ENCODE measurements around the gene SOCS7.

Gene SOCS7

DNA sequence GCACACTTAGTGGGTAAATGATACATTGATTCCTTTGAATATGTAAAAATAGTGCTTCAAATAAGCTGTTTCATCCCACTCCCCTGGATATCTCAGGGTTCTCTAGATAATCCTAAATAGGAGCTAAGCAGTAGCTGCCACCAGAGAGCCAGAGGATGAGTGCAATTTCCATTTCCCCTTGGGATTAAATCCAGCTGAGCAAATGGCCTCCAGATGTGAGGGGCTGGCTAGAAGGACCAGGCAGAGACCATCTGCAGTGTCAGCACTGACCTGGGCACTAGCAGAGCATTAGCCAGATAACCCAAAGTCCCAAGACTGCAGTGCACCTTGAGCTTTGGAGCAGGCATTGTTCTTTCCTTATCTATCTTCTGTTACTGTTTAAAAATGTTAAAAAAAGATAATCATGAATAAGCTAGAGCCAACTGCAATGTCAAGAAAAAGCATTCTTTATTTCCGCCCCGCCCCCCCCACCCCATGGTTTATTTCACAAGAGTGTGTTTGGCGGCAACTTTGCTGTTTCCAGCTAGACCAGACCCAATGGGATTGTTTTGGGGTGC is 27.4 kb upstream of the SOCS7 start:
- H3K4me3 ChIP-seq (ENCODE audit: low read depth, low read length): no peak overlapping the region
- TF ChIP-seq CTCF (IDR thresholded peaks at IDR 0.05; ENCODE audit: low read depth, low read length): no peak
- in situ Hi-C loops (cut with HindIII; ENCODE audit: low sequenced_read_pairs): no loop called here
- no peak for DNase-seq (ENCODE audit: low read depth, low spot score)

DNA sequence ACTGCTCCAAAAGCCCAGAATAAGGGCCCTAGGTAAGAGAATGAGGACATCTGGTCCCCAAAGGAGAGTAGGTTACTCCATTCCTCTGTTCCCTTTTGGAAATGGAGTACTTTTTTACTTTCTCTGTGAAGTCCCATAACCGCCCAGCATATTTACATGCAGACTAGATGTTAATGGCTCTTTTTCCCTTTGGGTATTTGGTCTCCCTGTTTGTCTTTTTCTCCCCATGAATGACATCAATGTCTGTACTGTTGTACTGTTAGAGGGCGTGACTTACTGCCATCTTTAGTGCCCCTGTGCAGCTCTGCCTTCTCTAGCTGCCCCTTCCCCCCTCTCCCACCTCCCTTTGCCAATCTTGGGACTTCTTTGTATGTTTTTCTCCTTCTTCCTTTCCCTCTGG is 26.9 kb upstream of the SOCS7 start:
- in situ Hi-C loops (cut with HindIII; ENCODE audit: low sequenced_read_pairs): no loop called here
- no peak for TF ChIP-seq CTCF (IDR thresholded peaks at IDR 0.05; ENCODE audit: low read depth, low read length)

GRCh38 chr17:38325221-38325851 is 26.3 kb upstream of the SOCS7 start:
- in situ Hi-C loops (cut with HindIII; ENCODE audit: low sequenced_read_pairs): no loop called here
- DNase-seq (ENCODE audit: low read depth, low spot score): no peak
- no peak for TF ChIP-seq CTCF (IDR thresholded peaks at IDR 0.05; ENCODE audit: low read depth, low read length)
- no peak overlapping the region for H3K4me3 ChIP-seq (ENCODE audit: low read depth, low read length)

More for the DNA sequence above, 26.9 kb upstream of the SOCS7 start:
- no peak for DNase-seq (ENCODE audit: low read depth, low spot score)
- no peak overlapping the region for H3K4me3 ChIP-seq (ENCODE audit: low read depth, low read length)

- DNase-seq (ENCODE audit: low read depth, low spot score): no peak
- H3K4me3 ChIP-seq (ENCODE audit: low read depth, low read length): no peak overlapping the region
- in situ Hi-C loops (cut with HindIII; ENCODE audit: low sequenced_read_pairs): no loop called here
- TF ChIP-seq CTCF (IDR thresholded peaks at IDR 0.05; ENCODE audit: low read depth, low read length): no peak
Observed at GRCh38 chr17:38326996-38327792, 24.4 kb upstream of the SOCS7 start.

GRCh38 chr17:38327936-38328335 is 23.7 kb upstream of the SOCS7 start:
- no peak for TF ChIP-seq CTCF (IDR thresholded peaks at IDR 0.05; ENCODE audit: low read depth, low read length)
- DNase-seq (ENCODE audit: low read depth, low spot score): no peak
- no peak overlapping the region for H3K4me3 ChIP-seq (ENCODE audit: low read depth, low read length)
- in situ Hi-C loops (cut with HindIII; ENCODE audit: low sequenced_read_pairs): no loop called here

DNA sequence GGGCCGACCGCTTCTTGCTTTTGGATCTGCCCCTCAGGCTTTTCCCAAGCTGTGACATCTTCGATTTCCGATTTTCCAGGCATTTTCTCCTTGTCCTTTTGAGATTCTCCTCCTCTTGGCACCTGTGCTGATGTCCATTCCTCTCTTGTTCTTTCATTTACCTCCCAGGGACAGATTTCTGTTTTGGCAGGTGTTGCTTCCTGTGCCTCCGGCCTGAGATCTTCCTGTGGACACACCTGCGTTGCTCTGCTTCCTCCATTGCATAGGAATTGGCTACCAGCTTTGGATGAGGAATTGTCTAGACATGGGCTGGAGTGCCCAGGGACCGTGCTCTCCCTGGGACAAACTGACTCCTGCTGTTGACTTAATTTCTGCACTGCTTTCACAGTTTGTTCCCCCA is 23.0 kb upstream of the SOCS7 start:
- in situ Hi-C loops (cut with HindIII; ENCODE audit: low sequenced_read_pairs): no loop called here
- DNase-seq (ENCODE audit: low read depth, low spot score): no peak
- no peak for TF ChIP-seq CTCF (IDR thresholded peaks at IDR 0.05; ENCODE audit: low read depth, low read length)
- H3K4me3 ChIP-seq (ENCODE audit: low read depth, low read length): no peak overlapping the region
